Measurements from ENCODE around the gene MOB1A. TPM values are rescaled to one million over a fixed set of nuclear protein-coding genes. Genes with fewer than 3 reads are reported as not detected.

Gene MOB1A
- total and polyA plus RNA-seq, 10 of the 15 experiments (the other 5 are each of a cell fraction or from before 2014, with no cell fraction given), result 41.2 to 232 (median 172) TPM

DNA sequence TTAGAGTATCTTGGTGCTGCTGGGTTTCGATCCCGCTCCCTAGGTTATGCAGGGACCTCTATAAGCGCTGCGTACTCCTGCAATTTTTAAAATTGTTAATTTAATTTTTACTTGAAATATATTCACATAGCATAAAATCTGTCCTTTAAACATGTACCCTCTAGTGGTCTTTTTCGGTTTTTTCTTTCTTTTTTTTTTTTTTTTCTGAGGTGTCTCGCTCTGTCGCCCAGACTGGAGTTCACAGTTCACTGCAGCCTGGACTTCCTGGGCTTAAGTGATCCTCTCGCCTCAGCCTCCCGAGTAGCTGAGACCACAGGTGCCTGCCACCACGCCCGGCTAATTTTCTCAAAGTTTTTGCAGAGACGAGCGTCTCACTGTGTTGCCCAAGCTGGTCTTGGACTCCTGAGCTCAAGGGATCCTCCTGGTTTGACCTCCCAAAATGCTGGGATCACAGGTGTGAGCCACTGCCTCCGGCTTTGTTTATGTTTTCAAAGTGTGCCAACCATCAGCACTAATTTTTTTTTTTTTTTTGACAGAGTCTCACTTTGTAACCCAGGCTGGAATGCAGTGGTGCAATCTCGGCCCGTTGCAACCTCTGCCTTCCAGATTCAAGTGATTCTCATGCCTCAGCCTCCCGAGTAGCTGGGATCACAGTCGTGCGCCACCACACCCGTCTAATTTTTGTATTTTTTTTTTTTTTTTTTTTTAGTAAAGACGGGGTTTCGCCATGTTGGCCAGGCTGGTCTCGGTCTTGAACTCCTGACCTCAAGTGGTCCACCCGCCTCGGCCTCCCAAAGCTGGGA is 585 bp upstream of the MOB1A start:
- H3K27ac ChIP-seq (ENCODE audit: control insufficient read depth, insufficient read depth), result peak overlapping the region; percentile 96
- no peak overlapping the region for H3K4me2 ChIP-seq (ENCODE audit: control insufficient read depth, insufficient read depth)
- peak overlapping the region; percentile 70; the same call in 1 of the 2 replicates for H2AFZ ChIP-seq (ENCODE audit: control insufficient read depth, low read depth, low read length)
- H4K20me1 ChIP-seq (ENCODE audit: control insufficient read depth, insufficient read depth), result no peaks in the 10 kb centered on the region; the same call in 1 of the 2 replicates
- FAIRE-seq (no peak), DNase-seq (ENCODE audit: low read depth, low spot score) (no peak), ATAC-seq (peak; percentile 16)
- no peaks in the 10 kb centered on the region for H3K9me3 ChIP-seq (replicated peaks; ENCODE audit: control insufficient read depth, insufficient read depth, low read length)
- H3K4me3 ChIP-seq, result peak overlapping the region; percentile 98; the same call in 1 of the 2 replicates
- H3K36me3 ChIP-seq (ENCODE audit: control insufficient read depth in 2 of 2, insufficient read depth in 2 of 2, low read length in 1 of 2), result no peaks in the 10 kb centered on the region
- in situ Hi-C loops (cut with MboI) (no loop called here), intact Hi-C loops (cut with micrococcal nuclease; ENCODE audit: unreplicated experiment) (loop anchor here (2.0 kb wide), 1 partner anchor 58 kb away; no protein-coding TSS in a partner anchor)
- H3K79me2 ChIP-seq (ENCODE audit: control insufficient read depth, insufficient read depth, low read length), result peaks cover 45% of the 10 kb centered on the region
- ChIA-PET SMC1A (ENCODE audit: uncharacterized antibody, unreplicated experiment) (interaction anchor here (0.7 to 3.7 kb wide), 12 partner anchors 8 to 100 kb away, joined by 3 to 28 read pairs (median 7); partner anchors contain the start of genes BOLA3 and MTHFD2), RAD21 (ENCODE audit: unreplicated experiment) (interaction anchor here (0.7 to 3.8 kb wide), 16 partner anchors 8 to 357 kb away, joined by 3 to 39 read pairs (median 5); partner anchors contain the start of genes BOLA3, MTHFD2 and STAMBP), POLR2A (interaction anchor here (0.6 to 5.6 kb wide), 20 partner anchors 9 to 359 kb away, joined by 3 to 64 read pairs (median 4); partner anchors contain the start of genes MTHFD2 and WBP1), CTCF (interaction anchor here (0.6 to 8.5 kb wide), 16 partner anchors 10 to 413 kb away, joined by 3 to 90 read pairs (median 4); partner anchors contain the start of gene MTHFD2)
- peak overlapping the region; percentile 99; the same call in 1 of the 2 replicates for H3K9ac ChIP-seq (ENCODE audit: control insufficient read depth, insufficient read depth, low read length)
- WGBS (ENCODE audit: insufficient coverage, insufficient replicate concordance, low lambda C conversion rate, missing lambda C conversion rate), result 36% methylated on average over 20 of the region's 25 CpGs
- H3K27me3 ChIP-seq (replicated peaks in 1 of 2; ENCODE audit: control insufficient read depth in 2 of 2, insufficient read depth in 2 of 2, low read length in 1 of 2), result no peaks in the 10 kb centered on the region
- TSS peak; percentile 91 for BruUV-seq (replicated peaks)
- peaks cover 34% of the 10 kb centered on the region for H3K4me1 ChIP-seq (ENCODE audit: control insufficient read depth, insufficient read depth, low read length)
- TF ChIP-seq LARP7 (IDR thresholded peaks at IDR 0.05) (no peak), CHD1 (IDR thresholded peaks at IDR 0.05; ENCODE audit: low read depth, low read length) (no peak), NFYA (IDR thresholded peaks at IDR 0.05; ENCODE audit: borderline replicate concordance, low read depth, low read length) (no peak), SUZ12 (IDR thresholded peaks at IDR 0.05; ENCODE audit: unreplicated experiment) (no peak), RBBP5 (conservative IDR thresholded peaks at IDR 0.05) (no peak), NBN (IDR thresholded peaks at IDR 0.05) (peak; percentile 84), HDGF (IDR thresholded peaks at IDR 0.05) (no peak), RUNX3 (IDR thresholded peaks at IDR 0.05; ENCODE audit: low read length) (peak; percentile 50; the same call in 1 of the 2 replicates), PAX8 (IDR thresholded peaks at IDR 0.05) (0 out of 2 replicates have a peak, but pooled peaks have one; percentile 60), TCF7 (IDR thresholded peaks at IDR 0.05; ENCODE audit: borderline replicate concordance) (no peak), ZNF384 (IDR thresholded peaks at IDR 0.05; ENCODE audit: borderline replicate concordance, low read depth, low read length) (peak; percentile 91), SMARCA5 (IDR thresholded peaks at IDR 0.05) (peak; percentile 75; the same call in 1 of the 2 replicates), ETV6 (conservative IDR thresholded peaks at IDR 0.05 in 1 of 2, IDR thresholded peaks at IDR 0.05 in 1 of 2; ENCODE audit: borderline replicate concordance in 1 of 2, low read depth in 1 of 2) (peak in 1 of 2 experiments; percentile 40; a peak in 1 of 4 replicates), KLF5 (IDR thresholded peaks at IDR 0.05; ENCODE audit: partially characterized antibody) (no peak)
- TF ChIP-seq, protein P1, sequence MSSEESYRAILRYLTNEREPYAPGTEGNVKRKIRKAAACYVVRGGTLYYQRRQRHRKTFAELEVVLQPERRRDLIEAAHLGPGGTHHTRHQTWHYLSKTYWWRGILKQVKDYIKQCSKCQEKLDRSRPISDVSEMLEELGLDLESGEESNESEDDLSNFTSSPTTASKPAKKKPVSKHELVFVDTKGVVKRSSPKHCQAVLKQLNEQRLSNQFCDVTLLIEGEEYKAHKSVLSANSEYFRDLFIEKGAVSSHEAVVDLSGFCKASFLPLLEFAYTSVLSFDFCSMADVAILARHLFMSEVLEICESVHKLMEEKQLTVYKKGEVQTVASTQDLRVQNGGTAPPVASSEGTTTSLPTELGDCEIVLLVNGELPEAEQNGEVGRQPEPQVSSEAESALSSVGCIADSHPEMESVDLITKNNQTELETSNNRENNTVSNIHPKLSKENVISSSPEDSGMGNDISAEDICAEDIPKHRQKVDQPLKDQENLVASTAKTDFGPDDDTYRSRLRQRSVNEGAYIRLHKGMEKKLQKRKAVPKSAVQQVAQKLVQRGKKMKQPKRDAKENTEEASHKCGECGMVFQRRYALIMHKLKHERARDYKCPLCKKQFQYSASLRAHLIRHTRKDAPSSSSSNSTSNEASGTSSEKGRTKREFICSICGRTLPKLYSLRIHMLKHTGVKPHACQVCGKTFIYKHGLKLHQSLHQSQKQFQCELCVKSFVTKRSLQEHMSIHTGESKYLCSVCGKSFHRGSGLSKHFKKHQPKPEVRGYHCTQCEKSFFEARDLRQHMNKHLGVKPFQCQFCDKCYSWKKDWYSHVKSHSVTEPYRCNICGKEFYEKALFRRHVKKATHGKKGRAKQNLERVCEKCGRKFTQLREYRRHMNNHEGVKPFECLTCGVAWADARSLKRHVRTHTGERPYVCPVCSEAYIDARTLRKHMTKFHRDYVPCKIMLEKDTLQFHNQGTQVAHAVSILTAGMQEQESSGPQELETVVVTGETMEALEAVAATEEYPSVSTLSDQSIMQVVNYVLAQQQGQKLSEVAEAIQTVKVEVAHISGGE (CRISPR knock-in tag; IDR thresholded peaks at IDR 0.05), result no peak
- TF ChIP-seq, protein P2, sequence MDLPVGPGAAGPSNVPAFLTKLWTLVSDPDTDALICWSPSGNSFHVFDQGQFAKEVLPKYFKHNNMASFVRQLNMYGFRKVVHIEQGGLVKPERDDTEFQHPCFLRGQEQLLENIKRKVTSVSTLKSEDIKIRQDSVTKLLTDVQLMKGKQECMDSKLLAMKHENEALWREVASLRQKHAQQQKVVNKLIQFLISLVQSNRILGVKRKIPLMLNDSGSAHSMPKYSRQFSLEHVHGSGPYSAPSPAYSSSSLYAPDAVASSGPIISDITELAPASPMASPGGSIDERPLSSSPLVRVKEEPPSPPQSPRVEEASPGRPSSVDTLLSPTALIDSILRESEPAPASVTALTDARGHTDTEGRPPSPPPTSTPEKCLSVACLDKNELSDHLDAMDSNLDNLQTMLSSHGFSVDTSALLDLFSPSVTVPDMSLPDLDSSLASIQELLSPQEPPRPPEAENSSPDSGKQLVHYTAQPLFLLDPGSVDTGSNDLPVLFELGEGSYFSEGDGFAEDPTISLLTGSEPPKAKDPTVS (IDR thresholded peaks at IDR 0.05; ENCODE audit: low read depth, low read length), result no peak
- TF ChIP-seq, protein P3, sequence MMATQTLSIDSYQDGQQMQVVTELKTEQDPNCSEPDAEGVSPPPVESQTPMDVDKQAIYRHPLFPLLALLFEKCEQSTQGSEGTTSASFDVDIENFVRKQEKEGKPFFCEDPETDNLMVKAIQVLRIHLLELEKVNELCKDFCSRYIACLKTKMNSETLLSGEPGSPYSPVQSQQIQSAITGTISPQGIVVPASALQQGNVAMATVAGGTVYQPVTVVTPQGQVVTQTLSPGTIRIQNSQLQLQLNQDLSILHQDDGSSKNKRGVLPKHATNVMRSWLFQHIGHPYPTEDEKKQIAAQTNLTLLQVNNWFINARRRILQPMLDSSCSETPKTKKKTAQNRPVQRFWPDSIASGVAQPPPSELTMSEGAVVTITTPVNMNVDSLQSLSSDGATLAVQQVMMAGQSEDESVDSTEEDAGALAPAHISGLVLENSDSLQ (IDR thresholded peaks at IDR 0.05), result peak; percentile 20; the same call in 1 of the 2 replicates

Data from GM12878 (cell line).